Measurements from ENCODE around the gene CD247. TPM values are rescaled to one million over a fixed set of nuclear protein-coding genes. Genes with fewer than 3 reads are reported as not detected.

The CD247 gene
- total RNA-seq, 1 donor from 2014 or later = 9.8 TPM

DNA sequence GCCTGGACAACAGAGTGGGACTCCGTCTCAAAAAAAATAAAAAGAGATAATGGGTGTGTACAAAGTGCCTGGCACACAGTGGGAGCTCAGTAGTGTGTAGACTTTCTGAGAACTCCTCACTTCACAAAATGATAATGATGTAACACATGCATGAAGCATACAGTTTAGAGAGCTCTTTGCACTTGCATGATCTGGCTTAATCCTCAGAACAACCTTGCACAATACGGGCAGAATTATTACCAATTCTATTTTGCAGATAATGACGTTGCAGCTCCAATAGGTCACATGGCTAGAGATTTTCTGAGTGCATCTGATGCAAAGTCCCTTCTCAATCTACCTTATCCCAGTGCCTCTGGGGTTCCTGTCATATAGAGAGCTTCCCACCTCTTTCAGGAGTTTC lies 71.4 kb downstream of the CD247 start:
- DNase-seq (ENCODE audit: extremely low spot score in 2 of 2) = no peak
- no peaks in the 10 kb centered on the region for H3K27me3 ChIP-seq
- H3K9me3 ChIP-seq = no peaks in the 10 kb centered on the region
- intact Hi-C loops (cut with DNase I) = no loop called here
- H3K4me3 ChIP-seq = no peak overlapping the region
- H3K4me1 ChIP-seq = peaks cover 1% of the 10 kb centered on the region
- no peaks in the 10 kb centered on the region for H3K36me3 ChIP-seq
- TF ChIP-seq POLR2A (IDR thresholded peaks at IDR 0.05) = no peak
- TF ChIP-seq, protein P1, sequence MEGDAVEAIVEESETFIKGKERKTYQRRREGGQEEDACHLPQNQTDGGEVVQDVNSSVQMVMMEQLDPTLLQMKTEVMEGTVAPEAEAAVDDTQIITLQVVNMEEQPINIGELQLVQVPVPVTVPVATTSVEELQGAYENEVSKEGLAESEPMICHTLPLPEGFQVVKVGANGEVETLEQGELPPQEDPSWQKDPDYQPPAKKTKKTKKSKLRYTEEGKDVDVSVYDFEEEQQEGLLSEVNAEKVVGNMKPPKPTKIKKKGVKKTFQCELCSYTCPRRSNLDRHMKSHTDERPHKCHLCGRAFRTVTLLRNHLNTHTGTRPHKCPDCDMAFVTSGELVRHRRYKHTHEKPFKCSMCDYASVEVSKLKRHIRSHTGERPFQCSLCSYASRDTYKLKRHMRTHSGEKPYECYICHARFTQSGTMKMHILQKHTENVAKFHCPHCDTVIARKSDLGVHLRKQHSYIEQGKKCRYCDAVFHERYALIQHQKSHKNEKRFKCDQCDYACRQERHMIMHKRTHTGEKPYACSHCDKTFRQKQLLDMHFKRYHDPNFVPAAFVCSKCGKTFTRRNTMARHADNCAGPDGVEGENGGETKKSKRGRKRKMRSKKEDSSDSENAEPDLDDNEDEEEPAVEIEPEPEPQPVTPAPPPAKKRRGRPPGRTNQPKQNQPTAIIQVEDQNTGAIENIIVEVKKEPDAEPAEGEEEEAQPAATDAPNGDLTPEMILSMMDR (IDR thresholded peaks at IDR 0.05) = no peak
- no peak for TF ChIP-seq POLR2AphosphoS5 (IDR thresholded peaks at IDR 0.05; ENCODE audit: insufficient read depth in 1 of 2, low read depth in 1 of 2)
- no peak overlapping the region for H3K27ac ChIP-seq

DNA sequence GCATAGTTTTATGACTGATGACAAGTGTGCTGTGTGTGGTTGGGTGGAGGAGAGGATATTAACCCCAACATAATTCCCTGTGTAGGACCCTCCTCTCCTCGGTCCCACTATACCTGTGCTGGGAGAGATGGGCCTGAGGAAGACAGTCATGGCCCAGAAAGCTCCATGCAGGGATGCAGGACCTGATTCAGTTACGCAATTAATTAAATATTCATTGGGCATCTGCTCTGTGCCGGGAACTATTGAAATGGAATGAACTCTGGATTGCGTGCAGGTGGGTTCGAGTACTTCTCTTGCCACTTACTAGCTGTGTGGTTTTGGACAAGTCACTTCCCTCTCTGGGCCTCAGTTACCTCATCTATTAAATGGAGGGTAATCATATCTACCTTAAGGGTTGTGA lies 74.6 kb downstream of the CD247 start:
- TF ChIP-seq, protein P1 (IDR thresholded peaks at IDR 0.05) = no peak
- no peak for TF ChIP-seq POLR2A (IDR thresholded peaks at IDR 0.05)
- no peak for TF ChIP-seq POLR2AphosphoS5 (IDR thresholded peaks at IDR 0.05; ENCODE audit: insufficient read depth in 1 of 2, low read depth in 1 of 2)
- no peak overlapping the region for H3K4me3 ChIP-seq
- H3K36me3 ChIP-seq = no peaks in the 10 kb centered on the region
- no peak overlapping the region for H3K27ac ChIP-seq
- peaks cover 16% of the 10 kb centered on the region for H3K4me1 ChIP-seq
- intact Hi-C loops (cut with DNase I) = loop anchor here (5.0 kb wide), 2 partner anchors 176 to 376 kb away; no protein-coding TSS in a partner anchor
- no peaks in the 10 kb centered on the region for H3K27me3 ChIP-seq
- peak; percentile 52 to 61 for DNase-seq (ENCODE audit: extremely low spot score in 2 of 2)
- no peaks in the 10 kb centered on the region for H3K9me3 ChIP-seq

DNA sequence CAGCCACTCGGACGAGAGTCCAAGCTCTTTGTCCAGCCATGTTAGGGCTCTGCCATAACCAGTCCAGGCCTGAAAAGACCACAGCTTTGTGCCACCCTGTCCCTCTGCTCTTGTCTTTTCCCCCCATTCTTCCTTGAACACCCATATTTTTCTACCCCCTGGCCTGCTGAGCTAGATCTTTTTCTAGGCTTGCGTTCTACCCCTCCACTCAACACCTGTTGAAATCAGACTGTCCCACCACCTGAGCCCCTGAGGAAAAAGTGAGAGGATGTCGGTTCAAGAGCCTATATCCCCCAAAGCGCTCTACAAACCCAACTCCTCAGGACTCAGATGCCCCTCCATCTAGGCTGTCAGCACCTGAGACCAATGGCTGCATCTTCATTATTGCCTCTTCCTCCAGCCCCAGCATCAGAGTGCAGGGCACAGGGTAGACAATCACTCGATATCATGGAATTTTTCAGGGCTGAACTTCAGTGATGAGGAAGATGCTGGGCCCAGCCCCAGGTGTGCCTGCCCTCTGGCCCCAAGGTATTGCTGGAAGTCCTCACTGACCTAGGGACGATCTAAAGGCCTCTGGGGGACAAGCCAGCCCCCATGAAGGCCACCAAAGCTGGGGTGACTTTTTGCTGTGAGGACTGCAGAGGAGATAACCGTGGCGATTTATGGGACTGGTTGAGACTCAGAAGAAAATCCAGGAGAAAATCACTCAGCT lies 75.3 kb downstream of the CD247 start:
- intact Hi-C loops (cut with DNase I) = loop anchor here (5.0 kb wide), 2 partner anchors 176 to 376 kb away; no protein-coding TSS in a partner anchor
- Histone ChIP-seq H3K27ac (no peak overlapping the region), H3K27me3 (no peaks in the 10 kb centered on the region), H3K4me1 (peaks cover 16% of the 10 kb centered on the region), H3K36me3 (no peaks in the 10 kb centered on the region), H3K9me3 (no peaks in the 10 kb centered on the region), H3K4me3 (no peak overlapping the region)
- TF ChIP-seq, protein P1 (IDR thresholded peaks at IDR 0.05) = no peak
- TF ChIP-seq POLR2AphosphoS5 (IDR thresholded peaks at IDR 0.05; ENCODE audit: insufficient read depth in 1 of 2, low read depth in 1 of 2) (no peak), POLR2A (IDR thresholded peaks at IDR 0.05) (no peak)
- peak; percentile 70 to 84 for DNase-seq (ENCODE audit: extremely low spot score in 2 of 2)

DNA sequence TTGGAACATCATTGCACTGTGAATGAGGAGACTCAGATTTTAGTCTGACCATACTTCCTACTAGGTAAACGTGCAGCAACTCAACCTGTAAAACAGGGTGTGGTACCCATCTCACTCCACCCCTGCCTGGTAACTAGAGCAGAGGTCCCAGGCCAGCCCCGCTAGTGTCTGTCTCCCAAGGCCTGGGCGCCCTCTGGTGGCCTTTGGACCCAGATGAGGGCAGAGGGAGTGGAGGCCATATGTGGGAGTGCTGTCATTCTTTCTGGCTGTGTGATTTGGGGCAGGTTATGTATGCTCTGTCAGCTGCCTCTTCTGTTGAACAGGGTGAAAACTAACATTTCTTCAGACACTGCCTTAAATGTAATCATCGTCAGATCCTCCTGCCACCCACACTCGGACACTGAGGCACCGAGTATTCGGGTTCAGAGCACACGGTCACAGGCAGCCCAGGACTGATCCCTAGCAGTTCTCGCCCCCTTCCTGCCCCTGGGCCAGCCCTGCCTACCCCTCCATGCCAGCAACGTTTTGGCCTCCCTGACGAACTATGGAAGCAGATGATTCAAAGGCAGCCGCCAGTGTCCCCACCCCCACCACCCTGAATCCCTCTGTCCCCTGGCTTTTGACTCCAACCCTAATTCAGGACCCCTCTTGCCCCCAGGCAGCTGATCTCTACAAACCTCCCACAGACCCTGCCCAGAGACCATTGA lies 76.0 kb downstream of the CD247 start:
- no peaks in the 10 kb centered on the region for H3K9me3 ChIP-seq
- TF ChIP-seq POLR2A (IDR thresholded peaks at IDR 0.05) = no peak
- TF ChIP-seq, protein P1 (IDR thresholded peaks at IDR 0.05) = peak; percentile 76 to 87 (median 85)
- no peak for TF ChIP-seq POLR2AphosphoS5 (IDR thresholded peaks at IDR 0.05; ENCODE audit: insufficient read depth in 1 of 2, low read depth in 1 of 2)
- H3K36me3 ChIP-seq = no peaks in the 10 kb centered on the region
- H3K4me3 ChIP-seq = no peak overlapping the region
- no peaks in the 10 kb centered on the region for H3K27me3 ChIP-seq
- intact Hi-C loops (cut with DNase I) = loop anchor here (5.0 kb wide), 2 partner anchors 175 to 375 kb away; no protein-coding TSS in a partner anchor
- DNase-seq (ENCODE audit: extremely low spot score in 2 of 2) = peak; percentile 84 to 87
- peaks cover 16% of the 10 kb centered on the region for H3K4me1 ChIP-seq
- no peak overlapping the region for H3K27ac ChIP-seq

Data from vagina (tissue), 2 donors.